ENCODE data around the gene ZNF516.

- TF ChIP-seq CEBPB (IDR thresholded peaks at IDR 0.05; ENCODE audit: low read depth, low read length) (no peak), POLR2A (IDR thresholded peaks at IDR 0.05; ENCODE audit: low read depth, low read length) (no peak), CTCF (conservative IDR thresholded peaks at IDR 0.05; ENCODE audit: low read depth, low read length) (no peak), USF2 (IDR thresholded peaks at IDR 0.05; ENCODE audit: low read depth, low read length) (no peak), MAZ (IDR thresholded peaks at IDR 0.05; ENCODE audit: borderline replicate concordance, low read depth, low read length) (no peak), RCOR1 (IDR thresholded peaks at IDR 0.05; ENCODE audit: insufficient replicate concordance, low read length) (no peak), CHD1 (IDR thresholded peaks at IDR 0.05; ENCODE audit: low read depth, low read length) (no peak), ELK1 (IDR thresholded peaks at IDR 0.05; ENCODE audit: borderline replicate concordance, low read depth, low read length) (no peak), MAFK (IDR thresholded peaks at IDR 0.05; ENCODE audit: low read depth, low read length) (no peak)
Observed at GRCh38 chr18:76319366-76319765, 175.7 kb downstream of the ZNF516 start.
